Ishikawa (cell line): Measurements from ENCODE around the gene ZGPAT.

Experiments used
- CEBPB ChIP-seq: IDR thresholded peaks from 2 replicates; pipeline ENCODE4 v1.6.1; 2012
- CREB1 ChIP-seq: IDR thresholded peaks from 2 replicates; pipeline ENCODE4 v1.6.1; 2012; ENCODE audit warnings: low read depth
- EGR1 ChIP-seq: IDR thresholded peaks from 2 replicates; pipeline ENCODE4 v1.6.1; 2012
- EP300 ChIP-seq: IDR thresholded peaks from 2 replicates; pipeline ENCODE4 v1.6.1; 2012; ENCODE audit warnings: borderline replicate concordance
- FOXM1 ChIP-seq: IDR thresholded peaks from 2 replicates; pipeline ENCODE4 v1.6.1; 2012; ENCODE audit warnings: low read depth, borderline replicate concordance
- MAX ChIP-seq: IDR thresholded peaks from 2 replicates; pipeline ENCODE4 v1.6.1; 2012
- NFIC ChIP-seq: IDR thresholded peaks from 2 replicates; pipeline ENCODE4 v1.6.1; 2012
- RAD21 ChIP-seq: IDR thresholded peaks from 2 replicates; pipeline ENCODE4 v1.6.1; 2012; ENCODE audit warnings: low read depth
- REST ChIP-seq: IDR thresholded peaks from 2 replicates; pipeline ENCODE4 v1.6.1; 2012; ENCODE audit warnings: low read depth, mild to moderate bottlenecking
- TAF1 ChIP-seq: IDR thresholded peaks from 2 replicates; pipeline ENCODE4 v1.6.1; 2012; ENCODE audit warnings: low read depth, mild to moderate bottlenecking
- TCF12 ChIP-seq: IDR thresholded peaks from 2 replicates; pipeline ENCODE4 v1.6.1; 2012; ENCODE audit warnings: low read depth
- TEAD4 ChIP-seq: IDR thresholded peaks from 2 replicates; pipeline ENCODE4 v1.6.1; 2012
- USF1 ChIP-seq: IDR thresholded peaks from 2 replicates; pipeline ENCODE4 v1.6.1; 2012
- YY1 ChIP-seq: IDR thresholded peaks from 2 replicates; pipeline ENCODE4 v1.6.1; 2012; ENCODE audit warnings: low read depth
- ZBTB7A ChIP-seq: IDR thresholded peaks from 2 replicates; pipeline ENCODE4 v1.6.1; 2012; ENCODE audit warnings: low read depth

ZGPAT gene

GRCh38 chr20:63664143-63664851, 43.5 kb upstream of the ZGPAT start:
- no peak for TF ChIP-seq EGR1
- TF ChIP-seq TEAD4, result no peak
- TF ChIP-seq TAF1, result no peak
- TF ChIP-seq REST, result no peak
- TF ChIP-seq RAD21, result no peak
- TF ChIP-seq NFIC, result no peak

- TF ChIP-seq NFIC, result no peak
- TF ChIP-seq CREB1, result no peak
- TF ChIP-seq CEBPB, result no peak
- no peak for TF ChIP-seq FOXM1
- TF ChIP-seq REST, result no peak
- no peak for TF ChIP-seq TEAD4
- no peak for TF ChIP-seq ZBTB7A
- TF ChIP-seq TCF12, result no peak
- no peak for TF ChIP-seq MAX
- TF ChIP-seq TAF1, result no peak
- TF ChIP-seq EP300, result no peak
These were observed 42.8 kb upstream of the ZGPAT start for GRCh38 chr20:63664861-63665594.

- TF ChIP-seq NFIC, result no peak
- TF ChIP-seq MAX, result no peak
- no peak for TF ChIP-seq ZBTB7A
- TF ChIP-seq EGR1, result no peak
- TF ChIP-seq TCF12, result no peak
- no peak for TF ChIP-seq YY1
- no peak for TF ChIP-seq EP300
These were observed 42.1 kb upstream of the ZGPAT start for GRCh38 chr20:63665708-63666107.

GRCh38 chr20:63667858-63668257, 40.0 kb upstream of the ZGPAT start:
- TF ChIP-seq CEBPB (no peak), CREB1 (no peak), EP300 (no peak), REST (no peak), ZBTB7A (no peak), MAX (no peak), NFIC (no peak), USF1 (no peak)

GRCh38 chr20:63668351-63668750, 39.5 kb upstream of the ZGPAT start:
- no peak for TF ChIP-seq TCF12
- TF ChIP-seq TAF1, result no peak
- no peak for TF ChIP-seq TEAD4
- TF ChIP-seq NFIC, result no peak
- no peak for TF ChIP-seq REST
- TF ChIP-seq FOXM1, result no peak
- TF ChIP-seq USF1, result no peak
- no peak for TF ChIP-seq MAX
- TF ChIP-seq EGR1, result no peak
- no peak for TF ChIP-seq YY1
- no peak for TF ChIP-seq EP300
- no peak for TF ChIP-seq CREB1
- no peak for TF ChIP-seq CEBPB
- no peak for TF ChIP-seq ZBTB7A
- no peak for TF ChIP-seq RAD21
